ENCODE data around the gene NR5A2.

NR5A2 gene

DNA sequence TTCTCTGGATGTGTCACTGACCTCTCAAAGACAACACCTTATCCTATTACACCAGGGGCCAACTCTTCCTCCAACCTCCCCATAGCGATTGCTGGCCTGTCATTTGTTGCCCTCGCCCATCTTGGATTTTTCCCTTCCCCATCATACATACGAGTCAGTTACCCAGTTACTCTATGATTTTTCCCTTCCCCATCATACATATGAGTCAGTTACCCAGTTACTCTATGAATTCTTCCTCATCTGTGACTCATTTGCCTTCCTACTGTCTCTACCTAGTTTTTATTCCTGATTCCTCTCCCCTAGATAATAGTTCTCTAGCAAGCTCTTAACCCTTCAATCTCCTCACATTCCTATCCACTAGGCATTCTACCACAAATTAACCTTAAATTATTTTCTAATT lies 178.8 kb downstream of the NR5A2 start:
- no peak for DNase-seq (ENCODE audit: low read depth)

GRCh38 chr1:200206761-200207160 lies 179.3 kb downstream of the NR5A2 start:
- DNase-seq (ENCODE audit: low read depth) = no peak

DNA sequence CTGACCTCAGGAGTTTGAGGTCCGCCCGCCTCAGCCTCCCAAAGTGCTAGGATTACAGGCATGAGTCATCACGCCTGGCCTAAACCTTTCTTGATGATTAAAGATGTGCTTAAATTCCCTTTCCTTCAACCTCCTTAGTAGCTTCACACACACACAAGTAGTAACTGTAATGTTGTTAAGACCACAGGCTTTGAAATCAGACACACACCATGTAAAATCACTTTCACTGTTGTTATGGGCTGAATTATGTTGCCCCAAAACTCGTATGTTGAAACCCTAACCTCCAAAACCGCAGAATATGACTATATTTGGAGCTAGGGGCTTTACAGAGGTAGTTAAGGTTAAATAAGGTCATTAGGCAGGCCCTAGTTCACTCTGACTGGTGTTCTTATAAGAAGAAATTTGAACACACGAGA lies 180.2 kb downstream of the NR5A2 start:
- no peak for DNase-seq (ENCODE audit: low read depth)

GRCh38 chr1:200211157-200211556 lies 183.6 kb downstream of the NR5A2 start:
- DNase-seq (ENCODE audit: low read depth) = no peak

- DNase-seq (ENCODE audit: low read depth) = no peak
These were observed 185.9 kb downstream of the NR5A2 start for GRCh38 chr1:200213392-200213791.

GRCh38 chr1:200213921-200214320 lies 186.4 kb downstream of the NR5A2 start:
- no peak for DNase-seq (ENCODE audit: low read depth)

DNA sequence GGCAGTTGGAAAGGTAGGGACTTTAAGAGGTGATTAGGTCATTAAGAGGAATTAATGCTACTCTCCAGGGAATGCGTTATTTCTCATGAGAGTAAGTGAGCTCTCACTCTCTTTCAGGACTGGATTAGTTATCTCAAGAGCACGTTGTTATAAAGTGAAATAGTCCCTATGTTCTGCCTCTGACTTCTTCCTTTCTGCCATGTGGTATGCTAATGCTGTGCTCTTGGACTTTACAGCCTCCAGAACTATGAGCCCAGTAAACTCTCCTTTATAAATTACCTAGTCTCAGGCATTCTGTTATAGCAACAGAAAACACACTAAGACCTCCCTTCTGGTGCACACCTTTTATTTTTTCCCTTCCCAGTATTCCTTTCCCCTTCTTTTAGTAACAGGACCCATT lies 187.8 kb downstream of the NR5A2 start:
- no peak for DNase-seq (ENCODE audit: low read depth)

GRCh38 chr1:200217703-200218102 lies 190.2 kb downstream of the NR5A2 start:
- DNase-seq (ENCODE audit: low read depth) = no peak

DNA sequence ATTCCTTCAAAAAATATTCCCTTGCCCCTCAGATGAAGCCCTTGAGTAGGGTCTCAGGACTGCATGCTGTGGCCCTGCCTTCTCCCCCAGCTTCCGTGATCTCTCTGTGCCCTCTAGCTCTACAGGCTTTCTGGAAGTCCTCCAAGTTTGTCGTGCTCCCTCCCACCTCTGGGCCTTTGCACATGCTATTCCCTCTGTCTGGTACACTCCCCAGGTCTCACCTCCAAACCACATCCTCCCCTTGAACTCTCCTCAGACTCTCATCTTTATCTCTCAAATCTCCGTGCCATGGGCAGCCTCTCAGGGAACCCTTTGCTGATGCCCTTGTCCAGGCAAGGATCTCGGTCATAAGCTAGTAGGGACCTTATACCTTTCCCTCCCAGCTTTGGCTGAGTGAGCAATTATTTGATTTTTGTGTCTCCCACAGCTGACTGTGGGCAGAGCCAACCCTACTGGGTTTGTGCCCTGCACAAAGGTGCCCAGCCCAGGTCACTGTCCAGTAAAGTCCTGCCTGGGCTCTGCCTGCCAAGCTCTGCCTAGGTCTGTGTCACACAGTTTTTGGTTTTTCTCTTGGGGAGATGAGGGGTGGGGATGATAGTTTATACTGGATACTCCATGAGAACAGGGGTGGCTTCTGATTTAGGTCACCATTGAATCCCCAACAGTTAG lies 194.2 kb downstream of the NR5A2 start:
- no peak for DNase-seq (ENCODE audit: low read depth)

DNA sequence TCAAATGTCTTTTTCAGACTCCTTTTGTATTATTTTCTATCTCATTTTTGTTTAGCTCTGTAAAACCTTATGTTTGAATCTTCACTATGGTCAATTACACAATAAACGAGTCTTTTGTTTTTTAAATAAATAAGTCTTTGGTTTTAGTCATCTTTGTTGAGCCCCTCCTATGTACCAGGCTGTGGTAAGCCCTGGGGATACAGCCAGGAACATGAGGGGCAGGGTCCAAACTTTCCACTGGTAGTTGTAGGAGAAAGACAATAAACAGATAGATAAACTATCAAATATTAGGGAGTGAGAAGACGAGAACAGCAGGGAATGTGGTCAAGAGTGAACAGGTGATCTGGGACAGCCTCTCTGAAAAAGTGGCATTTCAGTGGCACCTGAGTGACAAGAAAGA lies 195.7 kb downstream of the NR5A2 start:
- DNase-seq (ENCODE audit: low read depth) = no peak

- no peak for DNase-seq (ENCODE audit: low read depth)
These were observed 196.1 kb downstream of the NR5A2 start for GRCh38 chr1:200223613-200224012.

DNA sequence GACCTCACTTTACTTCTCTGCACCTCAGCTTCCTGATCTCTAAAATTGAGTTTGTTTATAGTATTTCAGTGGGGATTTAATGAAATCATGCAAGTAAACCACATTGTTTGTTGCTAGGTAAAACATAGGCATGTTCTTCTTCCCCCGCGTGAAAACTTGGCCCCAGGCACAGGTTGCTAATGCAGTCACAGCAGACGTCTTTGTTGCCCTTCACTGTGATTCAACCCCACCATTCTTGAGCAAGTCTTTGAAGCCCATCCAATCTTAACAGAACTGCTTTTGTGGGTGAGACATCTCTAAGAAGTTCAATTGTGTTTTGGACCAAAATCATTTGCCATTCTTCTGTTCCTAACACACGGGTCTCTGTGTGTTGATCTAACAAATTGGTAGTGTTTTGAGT lies 196.8 kb downstream of the NR5A2 start:
- no peak for DNase-seq (ENCODE audit: low read depth)

- no peak for DNase-seq (ENCODE audit: low read depth)
These were observed 198.9 kb downstream of the NR5A2 start for GRCh38 chr1:200226268-200226968.

DNA sequence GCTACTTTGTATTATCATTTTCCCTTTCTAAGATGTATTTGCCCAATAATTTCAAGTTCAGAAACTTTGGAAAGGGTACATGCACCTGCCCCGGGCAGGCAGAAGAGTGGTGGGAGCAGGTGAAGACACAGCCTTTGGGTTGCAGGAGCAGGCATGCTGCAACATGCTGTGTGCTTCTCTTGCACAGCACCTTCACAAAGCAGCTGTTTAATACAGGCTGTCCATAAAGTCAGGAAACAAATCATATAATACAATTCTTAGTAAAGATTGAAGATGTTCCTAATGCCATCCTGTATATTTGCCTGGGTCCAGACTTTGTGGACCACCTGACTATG lies 199.4 kb downstream of the NR5A2 start:
- DNase-seq (ENCODE audit: low read depth) = no peak
